Right lobe of liver (tissue), 6 donors: ENCODE data around the gene RCN2. TPM values are rescaled to one million over a fixed set of nuclear protein-coding genes. Genes with fewer than 3 reads are reported as not detected.
A peak's percentile ranks its signal among the peaks of the same experiment; 100 is the strongest.
"Not testable (repeated sequence)": the region's sequence is repeated elsewhere in the genome, so short reads cannot be mapped to it uniquely, and the experiment has no call there.

Experiments
- ATAC-seq, 4 donors: fragments of 200-7000 bp; cut with Tn5 transposase; one replicate each; pipeline ENCODE4 v1.9.1; 2020; ENCODE audit warnings: mild to moderate bottlenecking in 4 of 4, moderate library complexity in 4 of 4
- DNase-seq, 3 donors: peaks; one replicate each; pipeline ENCODE4 v3.0.0-alpha.2; 2020
- H3K27ac ChIP-seq, 3 donors: fragments of 200-600 bp; one replicate each; pipeline ENCODE4 v1.8.0; 2022
- H3K27me3 ChIP-seq, 2 donors: fragments of 200-600 bp; one replicate each; pipeline ENCODE4 v1.8.0; 2022
- H3K36me3 ChIP-seq, 4 donors: fragments of 200-600 bp; sonication (generic) in 1 of 4; one replicate each; pipeline versions ENCODE4 v1.5.1 to v1.8.0; 2017 to 2022; ENCODE audit warnings: control low read depth in 1 of 4
- H3K4me1 ChIP-seq, 4 donors: fragments of 200-600 bp; sonication (generic) in 1 of 4; one replicate each; pipeline versions ENCODE4 v1.5.1 to v1.8.0; 2017 to 2022; ENCODE audit warnings: control low read depth in 1 of 4
- H3K4me3 ChIP-seq, 3 donors: fragments of 200-600 bp; one replicate each; pipeline ENCODE4 v1.8.0; 2022
- H3K9me3 ChIP-seq, 4 donors: fragments of 200-600 bp; sonication (generic) in 1 of 4; one replicate each; pipeline versions ENCODE4 v1.5.1 to v1.8.0; 2017 to 2022; ENCODE audit warnings: control low read depth in 1 of 4
- POLR2A ChIP-seq: fragments of 450-650 bp; IDR thresholded peaks from one replicate; pipeline ENCODE4 v1.6.1; 2017; ENCODE audit warnings: antibody characterized with exemption, mild to moderate bottlenecking
- WGBS: methylation state at CpG from one replicate; pipeline ENCODE4 v1.1.6; 2018; ENCODE audit warnings: low coverage, low lambda C conversion rate; ENCODE audit not compliant: insufficient coverage; ENCODE audit errors: missing lambda C conversion rate; 5-methylcytosine and 5-hydroxymethylcytosine counted together
- intact Hi-C, 2 donors: fragments of 100-400 bp; cut with DNase I; formaldehyde crosslinking; loops; one replicate each; pipeline versions ENCODE4 v1.11.2 to v1.14.1; 2022
- long read RNA-seq: library from polyadenylated mRNA; unstranded; transcript quantifications from one replicate; pipeline ENCODE4 v2.0.0, GENCODE V29; 2019
- total RNA-seq, 6 experiments: library from RNA; depleted of rRNA in 2 of 6; stranded (reverse); fragments of >200 nt in 2 of 6; fragmentation: NEBNext Ultra II Directional in 3 of 6; extraction: Animal tissue kit (Norgen Biotek cat#: 25700) in 3 of 6; gene quantifications; one replicate each; pipeline versions ENCODE4 v1.1.0 to v1.2.4, GENCODE V29; 2016 to 2023
- TF ChIP-seq, protein P1 (sequence below), 4 donors: fragments of 200-600 bp in 3 of 4; fragments of 450-650 bp in 1 of 4; IDR thresholded peaks; one replicate each; pipeline versions ENCODE4 v1.5.1 to v1.8.0; 2016 to 2022; ENCODE audit warnings: antibody characterized with exemption in 4 of 4, mild to moderate bottlenecking in 2 of 4
- donor health status: DM: no; HTN: yes; CAD: no.
- donor health status: DM: no; HTN: no; CAD: no.
- donor health status: DM: no; HTN: no; CAD: no.
- donor health status: DM: no; HTN: yes; CAD: no.
- donor health status: DM: no; HTN: yes; CAD: no.

The RCN2 gene, protein sequence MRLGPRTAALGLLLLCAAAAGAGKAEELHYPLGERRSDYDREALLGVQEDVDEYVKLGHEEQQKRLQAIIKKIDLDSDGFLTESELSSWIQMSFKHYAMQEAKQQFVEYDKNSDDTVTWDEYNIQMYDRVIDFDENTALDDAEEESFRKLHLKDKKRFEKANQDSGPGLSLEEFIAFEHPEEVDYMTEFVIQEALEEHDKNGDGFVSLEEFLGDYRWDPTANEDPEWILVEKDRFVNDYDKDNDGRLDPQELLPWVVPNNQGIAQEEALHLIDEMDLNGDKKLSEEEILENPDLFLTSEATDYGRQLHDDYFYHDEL
- 10 to 100 TPM in 3 of 6 experiments, 1 to 10 TPM in 3; 5.6 to 17.6 (median 11.8) TPM for total RNA-seq
- long read RNA-seq, full-length matches to known transcripts: 7 of 9 reads
- long read RNA-seq, partial matches to known transcripts: 2 of 9 reads
- long read RNA-seq, other reads (novel, unspliced or antisense): 0 of 9 reads

DNA sequence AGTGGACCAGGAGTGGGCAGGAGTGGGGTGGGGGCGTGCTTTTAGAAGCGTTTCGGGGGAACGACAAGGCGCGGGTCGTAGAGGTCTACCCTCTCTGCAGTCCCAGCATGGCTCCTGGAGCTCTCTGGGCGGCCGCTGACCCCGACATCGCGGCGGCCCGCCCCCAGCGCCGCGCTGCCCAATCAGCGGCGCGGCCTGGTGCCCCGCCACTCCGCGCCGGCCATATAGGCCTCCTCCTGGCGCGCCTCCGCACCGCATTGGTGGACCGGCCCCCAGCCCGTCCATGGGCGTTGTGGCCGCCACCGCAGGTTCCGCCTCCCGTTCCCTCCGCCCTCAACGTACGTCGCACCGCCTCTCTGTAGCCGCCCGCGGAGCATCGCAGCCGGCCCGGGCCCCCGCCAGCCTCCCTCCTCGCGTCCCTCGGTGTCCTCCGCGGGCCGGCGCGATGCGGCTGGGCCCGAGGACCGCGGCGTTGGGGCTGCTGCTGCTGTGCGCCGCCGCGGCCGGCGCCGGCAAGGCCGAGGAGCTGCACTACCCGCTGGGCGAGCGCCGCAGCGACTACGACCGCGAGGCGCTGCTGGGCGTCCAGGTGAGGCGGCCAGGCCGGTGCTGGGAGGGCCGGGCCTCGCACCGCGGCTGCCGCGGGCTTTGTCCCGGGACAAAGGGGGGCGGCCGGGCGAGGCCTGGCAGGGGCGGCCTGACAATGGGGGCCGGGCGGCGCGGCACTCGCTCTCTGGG, at the start of gene RCN2:
Gene RCN2 (plus strand): TSS at position 353 of the 738 bp plus-strand sequence. CDS start 93 bp downstream, at position 446.
- no peaks in the 10 kb centered on the region for H3K27me3 ChIP-seq
- peak within 1 kb of the TSS; percentile 59 to 79 (median 65) for H3K4me3 ChIP-seq
- TF ChIP-seq, protein P1, sequence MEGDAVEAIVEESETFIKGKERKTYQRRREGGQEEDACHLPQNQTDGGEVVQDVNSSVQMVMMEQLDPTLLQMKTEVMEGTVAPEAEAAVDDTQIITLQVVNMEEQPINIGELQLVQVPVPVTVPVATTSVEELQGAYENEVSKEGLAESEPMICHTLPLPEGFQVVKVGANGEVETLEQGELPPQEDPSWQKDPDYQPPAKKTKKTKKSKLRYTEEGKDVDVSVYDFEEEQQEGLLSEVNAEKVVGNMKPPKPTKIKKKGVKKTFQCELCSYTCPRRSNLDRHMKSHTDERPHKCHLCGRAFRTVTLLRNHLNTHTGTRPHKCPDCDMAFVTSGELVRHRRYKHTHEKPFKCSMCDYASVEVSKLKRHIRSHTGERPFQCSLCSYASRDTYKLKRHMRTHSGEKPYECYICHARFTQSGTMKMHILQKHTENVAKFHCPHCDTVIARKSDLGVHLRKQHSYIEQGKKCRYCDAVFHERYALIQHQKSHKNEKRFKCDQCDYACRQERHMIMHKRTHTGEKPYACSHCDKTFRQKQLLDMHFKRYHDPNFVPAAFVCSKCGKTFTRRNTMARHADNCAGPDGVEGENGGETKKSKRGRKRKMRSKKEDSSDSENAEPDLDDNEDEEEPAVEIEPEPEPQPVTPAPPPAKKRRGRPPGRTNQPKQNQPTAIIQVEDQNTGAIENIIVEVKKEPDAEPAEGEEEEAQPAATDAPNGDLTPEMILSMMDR (IDR thresholded peaks at IDR 0.05): no peak
- TF ChIP-seq POLR2A: peak; percentile 89
- H3K9me3 ChIP-seq: no peaks in the 10 kb centered on the region
- ATAC-seq: peak; percentile 99 to 100 (median 100)
- H3K27ac ChIP-seq: peak within 1 kb of the TSS; percentile 50 to 64 (median 53)
- under 1% methylated on average over 30 of the region's 96 CpGs for WGBS
- H3K36me3 ChIP-seq: peaks cover 0 to 15% (median 0%) of the 10 kb centered on the region in 4 donors
- peaks cover 0 to 15% (median 0%) of the 10 kb centered on the region in 4 donors for H3K4me1 ChIP-seq
- DNase-seq: peak; percentile 97 to 98 (median 98)
- intact Hi-C loops: no loop called here

DNA sequence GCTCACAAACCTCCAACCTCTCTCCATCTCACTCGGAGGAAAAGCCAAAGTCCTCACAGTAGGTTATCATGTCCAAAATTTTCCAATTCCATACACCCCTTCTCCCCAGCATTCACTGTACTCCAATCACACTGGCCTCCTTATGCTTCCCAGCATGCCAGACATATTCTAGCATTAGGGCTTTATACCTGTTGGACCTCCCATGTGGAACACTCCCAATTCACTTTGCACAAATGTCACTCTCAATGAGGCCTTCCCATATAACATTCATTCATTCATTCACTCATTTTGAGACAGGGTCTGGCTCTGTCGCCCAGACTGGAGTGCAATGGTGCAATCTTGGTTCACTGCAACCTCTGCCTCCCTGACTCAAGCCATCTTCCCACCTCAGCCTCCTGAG, 46.3 kb upstream of the RCN2 start:
- Histone ChIP-seq H3K4me1 (no peaks in the 10 kb centered on the region), H3K9me3 (no peaks in the 10 kb centered on the region), H3K27me3 (no peaks in the 10 kb centered on the region), H3K27ac (no peak overlapping the region), H3K4me3 (no peak overlapping the region), H3K36me3 (peaks cover 0 to 19% (median 0%) of the 10 kb centered on the region in 4 donors)
- intact Hi-C loops: no loop called here
- no peak for ATAC-seq
- 100% methylated on average over 2 of the region's 2 CpGs for WGBS
- no peak for DNase-seq
- no peak for TF ChIP-seq POLR2A
- TF ChIP-seq, protein P1 (IDR thresholded peaks at IDR 0.05): no peak

DNA sequence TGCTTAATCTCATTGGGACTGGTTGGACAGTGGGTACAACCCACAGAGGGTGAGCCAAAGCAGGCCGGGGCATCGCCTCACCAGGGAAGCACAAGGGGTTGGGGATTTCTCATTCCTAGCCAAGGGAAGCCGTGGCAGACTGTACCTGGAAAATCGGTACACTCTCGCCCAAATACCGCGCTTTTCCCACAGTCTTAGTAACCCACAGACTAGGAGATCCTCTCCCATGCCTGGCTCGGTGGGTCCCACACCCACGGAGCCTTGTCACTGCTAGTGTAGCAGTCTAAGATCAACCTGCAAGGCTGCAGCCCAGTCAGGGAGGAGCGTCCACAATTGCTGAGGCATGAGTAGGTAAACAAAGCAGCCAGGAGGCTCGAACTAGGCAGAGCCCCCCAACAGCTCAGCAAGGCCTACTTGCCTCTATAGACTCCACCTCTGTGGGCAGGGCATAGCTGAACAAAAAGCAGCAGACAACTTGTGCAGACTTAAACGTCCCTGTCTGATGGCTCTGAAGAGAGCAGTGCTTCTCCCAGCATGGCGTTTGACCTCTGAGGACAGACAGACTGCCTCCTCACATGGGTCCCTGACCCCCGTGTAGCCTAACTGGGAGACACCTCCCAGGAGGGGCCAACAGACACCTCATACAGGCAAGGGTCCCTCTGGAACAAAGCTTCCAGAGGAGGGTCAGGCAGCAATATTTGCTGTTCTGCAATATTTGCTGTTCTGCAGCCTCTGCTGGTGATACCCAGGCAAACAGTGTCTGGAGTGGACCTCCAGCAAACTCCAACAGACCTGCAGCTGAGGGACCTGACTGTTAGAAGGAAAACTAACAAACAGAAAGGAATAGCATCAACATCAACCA, 44.0 kb upstream of the RCN2 start:
- H3K27me3 ChIP-seq, DNase-seq, intact Hi-C loops: not testable (repeated sequence)

DNA sequence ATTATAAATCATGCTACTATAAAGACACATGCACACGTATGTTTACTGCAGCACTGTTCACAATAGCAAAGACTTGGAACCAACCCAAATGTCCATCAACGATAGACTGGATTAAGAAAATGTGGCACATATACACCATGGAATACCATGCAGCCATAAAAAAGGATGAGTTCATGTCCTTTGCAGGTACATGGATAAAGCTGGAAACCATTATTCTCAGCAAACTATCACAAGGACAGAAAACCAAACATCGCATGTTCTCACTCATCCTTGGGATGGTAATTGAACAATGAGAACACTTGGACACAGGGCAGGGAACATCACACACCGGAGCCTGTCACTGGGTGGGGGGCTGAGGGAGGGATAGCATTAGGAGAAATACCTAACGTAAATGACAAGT, 38.7 kb upstream of the RCN2 start:
- DNase-seq, H3K4me3 ChIP-seq, ATAC-seq, H3K4me1 ChIP-seq, intact Hi-C loops, H3K36me3 ChIP-seq, H3K9me3 ChIP-seq, H3K27ac ChIP-seq, H3K27me3 ChIP-seq: not testable (repeated sequence)
- 100% methylated on average over 2 of the region's 5 CpGs for WGBS

More for the DNA sequence above, 44.0 kb upstream of the RCN2 start:
- 62% methylated on average over 3 of the region's 14 CpGs for WGBS
- H3K27ac ChIP-seq, H3K4me1 ChIP-seq, H3K36me3 ChIP-seq, H3K4me3 ChIP-seq, H3K9me3 ChIP-seq, ATAC-seq: not testable (repeated sequence)

DNA sequence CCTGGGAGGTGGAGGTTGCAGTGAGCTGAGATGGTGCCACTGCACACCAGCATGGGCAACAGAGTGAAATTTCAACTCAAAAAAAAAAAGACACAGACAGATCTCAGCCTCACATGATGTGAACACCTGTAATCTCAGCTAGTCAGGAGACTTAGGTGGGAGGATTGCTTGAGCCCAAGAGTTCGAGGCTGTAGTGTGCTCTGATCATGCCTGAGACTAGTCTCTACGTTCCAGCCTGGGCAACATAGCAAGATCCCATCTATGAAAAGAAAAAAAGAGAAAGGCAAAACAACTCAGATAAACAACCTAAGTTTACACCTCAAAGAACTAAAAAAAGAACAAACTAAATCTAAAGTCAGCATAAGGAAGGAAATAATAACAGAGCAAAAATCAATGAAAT, 37.4 kb upstream of the RCN2 start:
- WGBS: 95% methylated on average over 2 of the region's 2 CpGs
- H3K36me3 ChIP-seq: no peaks in the 10 kb centered on the region
- intact Hi-C loops: no loop called here
- no peaks in the 10 kb centered on the region for H3K4me1 ChIP-seq
- H3K9me3 ChIP-seq: no peaks in the 10 kb centered on the region
- ATAC-seq: no peak
- no peak for TF ChIP-seq POLR2A
- TF ChIP-seq, protein P1 (IDR thresholded peaks at IDR 0.05): no peak
- no peak overlapping the region for H3K4me3 ChIP-seq
- H3K27me3 ChIP-seq: no peaks in the 10 kb centered on the region
- no peak for DNase-seq
- no peak overlapping the region for H3K27ac ChIP-seq
